Measurements from ENCODE around the gene DPP6. TPM values are rescaled to one million over a fixed set of nuclear protein-coding genes. Genes with fewer than 3 reads are reported as not detected.

DPP6 gene
- total RNA-seq, 3 donors from 2014 or later = 0.59 to 0.98 TPM; not detected in 1

DNA sequence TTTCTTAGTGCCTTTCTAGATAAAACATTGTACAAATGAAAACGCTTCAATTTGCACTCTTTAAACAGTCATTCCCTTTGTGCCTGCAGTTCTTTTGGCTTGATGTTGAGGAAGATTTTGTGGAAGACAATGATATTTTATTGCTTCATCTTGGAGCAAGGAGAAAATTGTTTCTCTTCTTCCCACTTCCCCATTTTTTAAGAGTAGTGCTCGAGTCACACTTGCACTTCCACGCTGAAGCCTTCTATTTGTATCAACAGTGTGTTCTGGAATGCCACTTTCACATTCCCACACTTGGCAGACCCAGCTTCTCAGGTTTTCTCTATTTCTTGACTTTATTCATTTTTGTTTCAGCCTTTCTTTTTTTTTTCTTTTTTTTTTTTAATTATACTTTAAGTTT, 581.4 kb downstream of the DPP6 start:
- no peaks in the 10 kb centered on the region for H3K36me3 ChIP-seq
- H3K9me3 ChIP-seq = peaks cover 0 to 14% of the 10 kb centered on the region in 2 donors
- no peaks in the 10 kb centered on the region for H3K4me1 ChIP-seq
- intact Hi-C loops (cut with DNase I; ENCODE audit: low total_unique reads) = no loop called here
- no peak overlapping the region for H3K27ac ChIP-seq
- no peak overlapping the region for H3K4me3 ChIP-seq
- H3K27me3 ChIP-seq = no peaks in the 10 kb centered on the region
- TF ChIP-seq, protein P1, sequence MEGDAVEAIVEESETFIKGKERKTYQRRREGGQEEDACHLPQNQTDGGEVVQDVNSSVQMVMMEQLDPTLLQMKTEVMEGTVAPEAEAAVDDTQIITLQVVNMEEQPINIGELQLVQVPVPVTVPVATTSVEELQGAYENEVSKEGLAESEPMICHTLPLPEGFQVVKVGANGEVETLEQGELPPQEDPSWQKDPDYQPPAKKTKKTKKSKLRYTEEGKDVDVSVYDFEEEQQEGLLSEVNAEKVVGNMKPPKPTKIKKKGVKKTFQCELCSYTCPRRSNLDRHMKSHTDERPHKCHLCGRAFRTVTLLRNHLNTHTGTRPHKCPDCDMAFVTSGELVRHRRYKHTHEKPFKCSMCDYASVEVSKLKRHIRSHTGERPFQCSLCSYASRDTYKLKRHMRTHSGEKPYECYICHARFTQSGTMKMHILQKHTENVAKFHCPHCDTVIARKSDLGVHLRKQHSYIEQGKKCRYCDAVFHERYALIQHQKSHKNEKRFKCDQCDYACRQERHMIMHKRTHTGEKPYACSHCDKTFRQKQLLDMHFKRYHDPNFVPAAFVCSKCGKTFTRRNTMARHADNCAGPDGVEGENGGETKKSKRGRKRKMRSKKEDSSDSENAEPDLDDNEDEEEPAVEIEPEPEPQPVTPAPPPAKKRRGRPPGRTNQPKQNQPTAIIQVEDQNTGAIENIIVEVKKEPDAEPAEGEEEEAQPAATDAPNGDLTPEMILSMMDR (IDR thresholded peaks at IDR 0.05) = no peak
- TF ChIP-seq POLR2AphosphoS5 (IDR thresholded peaks at IDR 0.05) (no peak), POLR2A (IDR thresholded peaks at IDR 0.05) (no peak)
- DNase-seq (ENCODE audit: low spot score in 2 of 2) = no peak

DNA sequence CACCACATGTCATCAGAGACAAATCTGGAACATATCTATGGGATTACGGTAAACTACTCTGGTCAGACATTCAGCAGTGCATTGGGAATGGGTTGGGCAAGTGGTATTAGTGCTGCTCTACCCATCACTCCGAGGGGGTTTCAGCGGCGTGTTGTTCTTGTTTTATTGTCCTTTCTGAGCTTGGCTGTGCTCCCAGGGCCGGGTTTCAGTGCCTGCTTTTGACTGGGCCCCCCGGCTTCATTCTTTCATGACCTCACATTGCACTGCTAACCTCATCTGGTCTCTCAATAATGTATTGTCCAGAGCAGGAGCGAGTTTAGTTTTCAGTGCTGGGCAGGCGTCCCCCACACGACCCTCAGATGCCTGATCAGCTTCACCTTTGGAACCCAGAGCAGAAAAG, 586.1 kb downstream of the DPP6 start:
- TF ChIP-seq POLR2AphosphoS5 (IDR thresholded peaks at IDR 0.05) (no peak), POLR2A (IDR thresholded peaks at IDR 0.05) (no peak)
- TF ChIP-seq, protein P1 (IDR thresholded peaks at IDR 0.05) = no peak
- intact Hi-C loops (cut with DNase I; ENCODE audit: low total_unique reads) = no loop called here
- no peak overlapping the region for H3K4me3 ChIP-seq
- peaks cover 0 to 14% of the 10 kb centered on the region in 2 donors for H3K9me3 ChIP-seq
- DNase-seq (ENCODE audit: low spot score in 2 of 2) = no peak
- H3K27me3 ChIP-seq = no peaks in the 10 kb centered on the region
- H3K36me3 ChIP-seq = no peaks in the 10 kb centered on the region
- H3K4me1 ChIP-seq = no peaks in the 10 kb centered on the region
- no peak overlapping the region for H3K27ac ChIP-seq

DNA sequence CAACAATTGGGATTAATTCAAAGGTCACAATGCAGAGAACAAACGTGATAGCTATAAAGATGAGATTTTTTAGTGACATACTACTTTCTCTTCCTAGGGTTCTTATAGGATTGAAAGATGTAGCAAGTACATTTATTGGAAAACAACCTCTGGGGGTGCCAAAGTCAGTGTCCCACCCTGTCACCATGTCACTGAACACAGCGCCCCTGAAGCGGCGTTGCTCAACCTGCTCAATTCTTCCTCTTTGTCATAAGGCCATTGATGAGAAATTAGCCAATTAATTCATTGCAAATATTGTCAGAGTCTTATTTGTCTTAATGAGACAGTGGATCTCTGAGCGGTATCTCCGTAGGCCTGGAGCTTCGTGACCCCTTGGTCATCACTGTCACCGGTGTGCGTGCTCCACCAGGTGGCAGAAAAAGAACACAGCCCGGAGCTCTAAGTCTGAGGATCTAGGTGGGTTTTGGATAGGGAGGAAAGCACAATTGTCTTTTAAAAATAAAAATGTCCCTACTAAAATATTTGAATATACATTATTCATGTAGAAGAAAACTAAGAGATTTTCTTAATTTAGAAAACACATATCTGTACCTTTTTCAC, 588.2 kb downstream of the DPP6 start:
- H3K9me3 ChIP-seq = peaks cover 0 to 10% of the 10 kb centered on the region in 2 donors
- TF ChIP-seq POLR2AphosphoS5 (IDR thresholded peaks at IDR 0.05) (no peak), POLR2A (IDR thresholded peaks at IDR 0.05) (no peak)
- TF ChIP-seq, protein P1 (IDR thresholded peaks at IDR 0.05) = no peak
- no peak for DNase-seq (ENCODE audit: low spot score in 2 of 2)
- H3K4me3 ChIP-seq = no peak overlapping the region
- no peaks in the 10 kb centered on the region for H3K4me1 ChIP-seq
- no peaks in the 10 kb centered on the region for H3K27me3 ChIP-seq
- intact Hi-C loops (cut with DNase I; ENCODE audit: low total_unique reads) = loop anchor here (5.0 kb wide), 1 partner anchor 1482 kb away; no protein-coding TSS in a partner anchor
- no peak overlapping the region for H3K27ac ChIP-seq
- no peaks in the 10 kb centered on the region for H3K36me3 ChIP-seq

GRCh38 chr7:154640917-154641316, 588.7 kb downstream of the DPP6 start:
- Histone ChIP-seq H3K27ac (no peak overlapping the region), H3K4me3 (no peak overlapping the region), H3K9me3 (peaks cover 0 to 4% of the 10 kb centered on the region in 2 donors), H3K27me3 (no peaks in the 10 kb centered on the region), H3K36me3 (no peaks in the 10 kb centered on the region), H3K4me1 (no peaks in the 10 kb centered on the region)
- no peak for DNase-seq (ENCODE audit: low spot score in 2 of 2)
- TF ChIP-seq POLR2A (IDR thresholded peaks at IDR 0.05) = no peak
- TF ChIP-seq, protein P1 (IDR thresholded peaks at IDR 0.05) = no peak
- no peak for TF ChIP-seq POLR2AphosphoS5 (IDR thresholded peaks at IDR 0.05)
- intact Hi-C loops (cut with DNase I; ENCODE audit: low total_unique reads) = loop anchor here (5.0 kb wide), 1 partner anchor 1481 kb away; no protein-coding TSS in a partner anchor

DNA sequence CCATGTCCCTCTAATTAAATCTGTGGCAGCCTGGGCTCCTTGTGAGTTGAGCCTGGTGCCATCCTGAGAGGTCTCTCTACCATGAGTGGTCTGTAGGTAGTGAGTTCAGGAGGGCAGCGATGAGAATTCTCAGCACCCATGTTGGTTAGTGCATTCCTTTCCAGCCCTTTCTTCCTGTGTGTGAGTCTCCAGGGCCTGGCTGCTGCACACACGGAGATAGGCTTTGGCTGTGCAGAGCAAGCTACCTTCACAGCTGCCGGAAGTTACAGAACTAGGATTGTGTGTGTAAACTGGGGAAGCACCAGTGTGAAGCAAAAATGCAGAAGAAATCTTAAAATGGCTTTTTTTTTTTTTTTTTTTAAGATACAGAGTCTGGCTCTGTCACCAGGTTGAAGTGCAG, 592.2 kb downstream of the DPP6 start:
- Histone ChIP-seq H3K4me1 (no peaks in the 10 kb centered on the region), H3K4me3 (no peak overlapping the region), H3K27ac (no peak overlapping the region), H3K36me3 (no peaks in the 10 kb centered on the region), H3K27me3 (no peaks in the 10 kb centered on the region), H3K9me3 (no peaks in the 10 kb centered on the region)
- no peak for DNase-seq (ENCODE audit: low spot score in 2 of 2)
- TF ChIP-seq POLR2A (IDR thresholded peaks at IDR 0.05) = no peak
- TF ChIP-seq POLR2AphosphoS5 (IDR thresholded peaks at IDR 0.05) = no peak
- TF ChIP-seq, protein P1 (IDR thresholded peaks at IDR 0.05) = no peak
- intact Hi-C loops (cut with DNase I; ENCODE audit: low total_unique reads) = loop anchor here (5.0 kb wide), 1 partner anchor 1478 kb away; no protein-coding TSS in a partner anchor
